Naive thymus-derived CD4-positive, alpha-beta T cell (primary cell): ENCODE data around the gene DYRK2. TPM values are rescaled to one million over a fixed set of nuclear protein-coding genes. Genes with fewer than 3 reads are reported as not detected.

Experiments used
- ATAC-seq: fragments of 150-1000 bp; cut with Tn5 transposase; 2 replicates; pipeline ENCODE4 v1.10.0; 2021; ENCODE audit warnings: mild to moderate bottlenecking, moderate library complexity
- CTCF ChIA-PET: fragments of 350-600 bp; sonication (Branson Sonifier 250); formaldehyde crosslinking; loops from one replicate; lab custom pipeline; 2021; ENCODE audit warnings: antibody characterized with exemption; lab: Charles Lee
- POLR2A ChIA-PET: fragments of 350-600 bp; sonication (Branson Sonifier 250); formaldehyde crosslinking; loops from one replicate; lab custom pipeline; 2021; ENCODE audit warnings: antibody characterized with exemption, inconsistent platforms; lab: Charles Lee
- DNase-seq, 9 donors: peaks; one replicate each; pipeline versions ENCODE4 v3.0.0 to v3.0.0-alpha.2; 2020 to 2022; ENCODE audit warnings: mixed read lengths in 1 of 9
- H3K27ac ChIP-seq: one replicate; pipeline ENCODE4 v1.7.0; 2013; ENCODE audit warnings: mild to moderate bottlenecking, low read depth, low read length, moderate library complexity
- H3K27me3 ChIP-seq, 2 donors: one replicate each; pipeline ENCODE4 v1.7.0; 2013; ENCODE audit warnings: low read length in 2 of 2, mild to moderate bottlenecking in 2 of 2, moderate library complexity in 2 of 2; ENCODE audit not compliant: control insufficient read depth in 2 of 2, insufficient read depth in 2 of 2
- H3K36me3 ChIP-seq, 3 experiments: 1 replicate in 2 of 3; 2 replicates in 1 of 3; pipeline ENCODE4 v1.7.0; 2013; ENCODE audit warnings: low read length in 3 of 3, mild to moderate bottlenecking in 3 of 3, moderate library complexity in 1 of 3; ENCODE audit not compliant: insufficient read depth in 3 of 3, control insufficient read depth in 2 of 3
- H3K4me1 ChIP-seq, 2 donors: one replicate each; pipeline ENCODE4 v1.7.0; 2013; ENCODE audit warnings: low read length in 2 of 2, mild to moderate bottlenecking in 2 of 2, moderate library complexity in 1 of 2; ENCODE audit not compliant: control insufficient read depth in 2 of 2, insufficient read depth in 2 of 2
- H3K4me3 ChIP-seq: 2 replicates; pipeline ENCODE4 v1.7.0; 2013; ENCODE audit warnings: mild to moderate bottlenecking, low read length
- H3K9me3 ChIP-seq, 3 experiments: 1 replicate in 2 of 3; 2 replicates in 1 of 3; pipeline ENCODE4 v1.7.0; 2013; ENCODE audit warnings: low read length in 3 of 3; ENCODE audit not compliant: control insufficient read depth in 2 of 3
- H3K27ac Mint-ChIP-seq, 9 donors: one replicate each; pipeline ENCODE4 v1.8.0; 2020 to 2022; ENCODE audit warnings: mixed read lengths in 9 of 9, mild to moderate bottlenecking in 8 of 9, moderate library complexity in 5 of 9, inconsistent platforms in 2 of 9
- H3K27me3 Mint-ChIP-seq, 5 donors: one replicate each; pipeline ENCODE4 v1.8.0; 2021 to 2022; ENCODE audit warnings: mixed read lengths in 5 of 5, mild to moderate bottlenecking in 1 of 5
- H3K36me3 Mint-ChIP-seq, 5 donors: one replicate each; pipeline ENCODE4 v1.8.0; 2020 to 2022; ENCODE audit warnings: mixed read lengths in 5 of 5, mild to moderate bottlenecking in 3 of 5, inconsistent platforms in 1 of 5
- H3K4me1 Mint-ChIP-seq, 7 donors: one replicate each; pipeline ENCODE4 v1.8.0; 2020 to 2022; ENCODE audit warnings: mixed read lengths in 7 of 7, mild to moderate bottlenecking in 3 of 7, inconsistent platforms in 1 of 7
- H3K4me3 Mint-ChIP-seq, 10 donors: one replicate each; pipeline ENCODE4 v1.8.0; 2020 to 2022; ENCODE audit warnings: mild to moderate bottlenecking in 10 of 10, mixed read lengths in 10 of 10, moderate library complexity in 6 of 10, inconsistent platforms in 2 of 10
- H3K9me3 Mint-ChIP-seq, 11 donors: one replicate each; pipeline ENCODE4 v1.8.0; 2020 to 2022; ENCODE audit warnings: mixed read lengths in 11 of 11, mild to moderate bottlenecking in 4 of 11, inconsistent platforms in 1 of 11, moderate library complexity in 1 of 11
- intact Hi-C, 2 donors: fragments of 100-400 bp; cut with micrococcal nuclease; formaldehyde crosslinking; loops; one replicate each; pipeline ENCODE4 v1.15.1; 2023
- polyA plus RNA-seq, 2 donors: library from polyadenylated mRNA; unstranded; fragments of 300-500 nt; fragmentation: Illumina TruSeq; gene quantifications; one replicate each; pipeline ENCODE4 v1.2.3, GENCODE V29; 2021
- total RNA-seq, 6 experiments: library from RNA in 5 of 6; stranded (reverse) in 5 of 6; gene quantifications; 1 replicate in 5 of 6; 2 replicates in 1 of 6; pipeline ENCODE4 v1.2.3 and lab custom pipeline; 2021 to 2026

DYRK2 gene
- total and polyA plus RNA-seq, 7 experiments from 2014 or later: 55.3 to 157 (median 98.1) TPM

DNA sequence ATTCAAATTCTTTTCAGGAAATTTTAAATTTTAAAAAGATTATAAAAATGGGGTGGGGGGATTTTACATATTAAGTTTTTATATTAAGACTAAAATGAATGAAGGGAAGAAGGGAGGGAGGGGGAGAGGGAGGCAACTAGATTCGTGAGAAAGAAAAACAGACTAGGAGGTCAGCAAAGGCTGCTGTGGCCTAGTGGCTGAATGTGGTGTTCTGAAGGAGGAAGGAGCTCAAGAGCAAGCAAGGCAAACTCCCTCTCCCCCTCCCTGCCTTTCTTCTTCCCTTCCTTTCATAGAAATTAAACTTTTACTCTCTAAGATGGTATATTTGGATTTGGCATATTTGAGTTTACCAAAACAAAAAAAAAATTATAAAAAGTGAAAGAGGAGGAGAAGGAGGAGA, 18.1 kb downstream of the DYRK2 start:
- Histone ChIP-seq H3K36me3 (peaks cover 0 to 8% (median 5%) of the 10 kb centered on the region in 3 experiments), H3K9me3 (no peaks in the 10 kb centered on the region), H3K4me3 (no peak overlapping the region), H3K27ac (no peak overlapping the region), H3K27me3 (no peaks in the 10 kb centered on the region), H3K4me1 (peaks cover 22 to 34% of the 10 kb centered on the region in 2 donors)
- Mint-ChIP-seq H3K27me3 (no peaks in the 10 kb centered on the region), H3K27ac (peak overlapping the region in 6 of 9 donors; percentile 28 to 80 (median 62)), H3K36me3 (peaks cover 18 to 54% (median 27%) of the 10 kb centered on the region in 5 donors), H3K4me3 (no peak overlapping the region), H3K9me3 (peaks cover 0 to 2% (median 0%) of the 10 kb centered on the region in 11 donors), H3K4me1 (peaks cover 26 to 78% (median 70%) of the 10 kb centered on the region in 7 donors)
- intact Hi-C loops: no loop called here
- ChIA-PET POLR2A (interaction anchor here (0.6 to 0.9 kb wide), 2 partner anchors 16 to 75 kb away, joined by 4 to 5 read pairs; no protein-coding TSS in a partner anchor), CTCF (no interaction called here)
- ATAC-seq (no peak), DNase-seq (no peak)

DNA sequence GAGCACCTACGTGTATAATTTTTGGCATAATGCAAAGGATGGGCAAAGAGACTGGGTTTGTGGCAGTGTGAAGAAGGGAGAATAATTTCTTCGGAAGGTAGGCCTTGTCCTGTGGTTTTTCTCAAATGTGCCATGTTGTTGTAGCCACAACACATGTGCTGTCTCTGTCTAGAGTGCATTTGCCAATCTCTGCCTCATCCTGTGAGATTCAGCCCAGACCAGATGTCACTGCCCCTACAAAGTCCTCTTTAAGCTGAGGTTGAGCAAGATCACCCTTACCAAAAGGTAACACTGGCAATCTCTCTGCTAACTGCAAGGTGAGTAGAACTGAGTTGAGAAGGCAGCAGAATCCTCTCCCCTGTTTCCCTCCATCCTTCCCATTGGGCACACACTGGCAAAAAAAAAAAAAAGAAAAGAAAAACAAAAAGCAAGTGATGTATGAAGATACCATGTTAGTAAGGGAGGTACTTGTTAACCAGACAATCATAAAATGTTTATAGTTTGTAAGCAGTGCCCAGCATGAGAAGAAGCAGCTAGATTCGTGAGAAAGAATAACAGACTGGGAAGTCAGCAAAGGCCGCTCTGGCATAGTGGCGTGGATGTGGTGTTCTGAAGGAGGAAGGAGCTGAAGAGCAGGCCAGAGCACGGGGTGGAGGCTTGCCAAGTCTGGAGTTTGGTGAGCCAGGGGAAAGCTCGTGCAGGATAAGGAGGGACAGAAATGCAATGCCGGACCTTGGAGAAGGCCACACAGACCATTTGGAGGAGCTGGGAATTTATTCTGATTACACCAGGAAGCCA, 18.9 kb downstream of the DYRK2 start:
- ChIA-PET POLR2A (interaction anchor here (0.6 to 1.0 kb wide), 3 partner anchors 17 to 76 kb away, joined by 3 to 5 read pairs (median 4); no protein-coding TSS in a partner anchor), CTCF (interaction anchor here (0.9 kb wide), 1 partner anchor 314 kb away, joined by 3 read pairs; no protein-coding TSS in a partner anchor)
- peak overlapping the region; percentile 1 to 70 (median 53) for H3K27ac Mint-ChIP-seq
- peaks cover 0 to 8% (median 5%) of the 10 kb centered on the region in 11 donors for H3K9me3 Mint-ChIP-seq
- H3K36me3 Mint-ChIP-seq: peaks cover 22 to 60% (median 33%) of the 10 kb centered on the region in 5 donors
- Histone ChIP-seq H3K36me3 (peaks cover 0 to 10% (median 5%) of the 10 kb centered on the region in 3 experiments), H3K27me3 (no peaks in the 10 kb centered on the region), H3K4me1 (peaks cover 14 to 26% of the 10 kb centered on the region in 2 donors), H3K4me3 (no peak overlapping the region), H3K27ac (no peak overlapping the region), H3K9me3 (no peaks in the 10 kb centered on the region)
- DNase-seq (no peak), ATAC-seq (no peak)
- intact Hi-C loops: no loop called here
- peak overlapping the region in 3 of 10 donors; percentile 4 to 23 (median 16) for H3K4me3 Mint-ChIP-seq
- H3K4me1 Mint-ChIP-seq: peaks cover 21 to 74% (median 63%) of the 10 kb centered on the region in 7 donors
- H3K27me3 Mint-ChIP-seq: no peaks in the 10 kb centered on the region

DNA sequence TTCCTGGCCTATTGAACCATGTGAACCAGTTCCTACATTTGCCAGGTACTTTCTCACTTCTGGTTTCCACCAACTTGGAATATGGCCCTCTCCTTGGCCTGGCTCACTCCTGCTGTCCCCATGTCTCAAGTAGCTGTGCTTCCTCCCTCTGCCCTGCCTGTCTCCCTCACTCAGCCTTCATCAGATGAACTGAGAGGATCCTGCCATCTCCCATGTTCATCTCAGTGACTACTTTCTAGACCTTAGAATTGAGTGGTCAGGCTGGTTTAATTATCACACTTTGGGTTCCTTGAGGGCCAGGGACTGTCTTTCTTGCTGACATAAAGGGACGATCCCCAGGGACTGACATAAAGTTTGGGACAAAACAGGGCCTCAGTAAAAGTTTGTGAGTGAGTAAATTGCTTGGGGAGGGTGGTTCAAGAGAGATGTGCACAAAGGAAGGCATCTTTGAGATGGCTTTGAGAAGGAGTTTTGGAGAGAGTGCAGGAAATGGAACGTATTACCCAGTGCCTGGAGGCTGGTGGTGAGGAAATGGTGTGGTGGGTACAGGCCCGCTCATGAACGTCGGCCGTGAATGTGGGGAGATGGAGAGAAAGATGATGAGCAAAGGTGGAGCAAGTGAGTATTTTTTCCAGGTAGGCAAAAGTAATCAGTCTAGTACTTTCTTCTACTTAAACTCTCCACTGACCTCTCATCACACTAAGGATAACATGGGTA, 20.8 kb downstream of the DYRK2 start:
- Mint-ChIP-seq H3K4me1 (peaks cover 15 to 57% (median 46%) of the 10 kb centered on the region in 7 donors), H3K4me3 (peak overlapping the region in 1 of 10 donors; percentile 15), H3K27me3 (no peaks in the 10 kb centered on the region), H3K9me3 (peaks cover 8 to 26% (median 17%) of the 10 kb centered on the region in 11 donors), H3K36me3 (peaks cover 28 to 68% (median 51%) of the 10 kb centered on the region in 5 donors), H3K27ac (peak overlapping the region in 7 of 9 donors; percentile 24 to 88 (median 53))
- no peak overlapping the region for H3K27ac ChIP-seq
- no peaks in the 10 kb centered on the region for H3K27me3 ChIP-seq
- DNase-seq: no peak
- ATAC-seq: no peak
- no peak overlapping the region for H3K4me3 ChIP-seq
- intact Hi-C loops: no loop called here
- peaks cover 0 to 14% (median 0%) of the 10 kb centered on the region in 3 experiments for H3K36me3 ChIP-seq
- POLR2A ChIA-PET: no interaction called here
- H3K4me1 ChIP-seq: peaks cover 9 to 10% of the 10 kb centered on the region in 2 donors
- H3K9me3 ChIP-seq: peaks cover 0 to 4% (median 0%) of the 10 kb centered on the region in 3 experiments
- CTCF ChIA-PET: no interaction called here

DNA sequence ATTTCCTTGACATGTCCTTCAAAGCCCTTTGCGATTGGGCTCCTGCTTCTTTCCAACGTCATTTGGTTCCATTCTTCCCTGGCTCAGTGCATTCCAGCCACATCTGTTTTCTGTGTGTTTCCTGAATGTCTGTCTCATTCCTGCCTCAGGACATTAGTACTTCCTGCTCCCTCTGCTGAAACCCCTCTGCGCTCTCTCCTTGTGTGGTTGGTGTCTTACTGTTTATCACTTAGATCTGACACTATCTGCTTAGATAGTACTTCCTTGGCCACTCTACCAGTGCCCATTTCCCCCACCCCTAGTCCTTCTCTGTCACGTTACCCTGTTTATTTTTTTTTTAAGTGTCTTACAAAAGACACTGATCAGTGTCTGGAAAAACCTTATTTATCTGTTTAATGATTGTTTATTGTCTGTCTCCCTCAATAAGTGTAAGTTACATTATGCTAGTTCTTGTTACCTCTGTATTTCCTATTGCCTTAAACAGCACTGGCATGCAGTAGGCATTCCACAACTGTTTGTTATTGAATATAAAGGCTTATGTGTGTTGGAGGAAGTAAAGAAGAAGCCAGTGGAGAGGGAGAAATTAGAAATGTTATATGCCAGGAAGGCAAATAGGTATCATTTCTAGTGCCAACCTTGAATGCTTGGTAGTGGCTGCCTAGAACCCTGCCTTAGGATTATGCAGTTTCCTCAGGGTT, 21.5 kb downstream of the DYRK2 start:
- ChIA-PET CTCF (no interaction called here), POLR2A (no interaction called here)
- Mint-ChIP-seq H3K9me3 (peaks cover 8 to 30% (median 17%) of the 10 kb centered on the region in 11 donors), H3K4me1 (peaks cover 15 to 56% (median 43%) of the 10 kb centered on the region in 7 donors), H3K4me3 (peak overlapping the region in 1 of 10 donors; percentile 15), H3K36me3 (peaks cover 29 to 71% (median 53%) of the 10 kb centered on the region in 5 donors), H3K27me3 (no peaks in the 10 kb centered on the region), H3K27ac (peak overlapping the region in 7 of 9 donors; percentile 2 to 60 (median 31))
- Histone ChIP-seq H3K9me3 (peaks cover 0 to 7% (median 0%) of the 10 kb centered on the region in 3 experiments), H3K27me3 (no peaks in the 10 kb centered on the region), H3K4me1 (peaks cover 9 to 10% of the 10 kb centered on the region in 2 donors), H3K36me3 (peaks cover 0 to 14% (median 0%) of the 10 kb centered on the region in 3 experiments), H3K4me3 (no peak overlapping the region), H3K27ac (no peak overlapping the region)
- no peak for DNase-seq
- ATAC-seq: peak; percentile 34
- intact Hi-C loops: no loop called here

DNA sequence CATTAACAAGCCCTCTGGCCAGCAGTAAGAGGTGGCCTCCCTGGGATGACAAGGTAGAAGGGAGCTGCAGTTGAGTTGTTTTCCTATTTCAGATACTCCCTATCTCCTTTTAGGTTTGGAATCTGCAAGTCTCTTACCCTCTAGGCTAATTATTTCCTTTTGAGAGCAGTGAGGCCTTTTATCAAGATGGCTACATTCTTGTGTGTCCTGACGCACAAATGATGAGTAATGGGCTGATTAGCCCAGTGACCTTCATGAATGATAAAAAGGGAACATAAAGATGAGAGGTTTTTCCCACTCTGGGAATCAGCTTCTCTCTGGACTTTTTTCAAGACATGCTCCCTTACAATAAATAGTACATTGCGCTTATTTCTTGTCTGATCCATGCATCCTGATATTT, 22.9 kb downstream of the DYRK2 start:
- peaks cover 29 to 70% (median 51%) of the 10 kb centered on the region in 5 donors for H3K36me3 Mint-ChIP-seq
- intact Hi-C loops: no loop called here
- POLR2A ChIA-PET: interaction anchor here (0.6 kb wide), 1 partner anchor 505 kb away, joined by 4 read pairs; no protein-coding TSS in a partner anchor
- CTCF ChIA-PET: no interaction called here
- H3K27ac ChIP-seq: no peak overlapping the region
- peaks cover 8 to 30% (median 17%) of the 10 kb centered on the region in 11 donors for H3K9me3 Mint-ChIP-seq
- H3K36me3 ChIP-seq: peaks cover 0 to 14% (median 0%) of the 10 kb centered on the region in 3 experiments
- no peak for DNase-seq
- H3K4me3 Mint-ChIP-seq: no peak overlapping the region
- peaks cover 0 to 7% (median 0%) of the 10 kb centered on the region in 3 experiments for H3K9me3 ChIP-seq
- ATAC-seq: no peak
- H3K27ac Mint-ChIP-seq: peak overlapping the region in 1 of 9 donors; percentile 12
- no peaks in the 10 kb centered on the region for H3K27me3 Mint-ChIP-seq
- no peaks in the 10 kb centered on the region for H3K27me3 ChIP-seq
- no peak overlapping the region for H3K4me3 ChIP-seq
- H3K4me1 ChIP-seq: peaks cover 0 to 9% of the 10 kb centered on the region in 2 donors
- H3K4me1 Mint-ChIP-seq: peaks cover 9 to 45% (median 36%) of the 10 kb centered on the region in 7 donors
